Stimulated activated CD4-positive, alpha-beta T cell treated with anti-CD3 and anti-CD28 coated beads, Interleukin-1b, Interleukin-23, amount 100 ng/mL, for 48 hours (primary cell): Measurements from ENCODE around the gene FAM184A.
"Not testable (repeated sequence)": the region's sequence is repeated elsewhere in the genome, so short reads cannot be mapped to it uniquely, and the experiment has no call there.

Experiments
- DNase-seq: peaks from one replicate; pipeline ENCODE4 v3.0.0-alpha.2; 2020

Gene FAM184A

DNA sequence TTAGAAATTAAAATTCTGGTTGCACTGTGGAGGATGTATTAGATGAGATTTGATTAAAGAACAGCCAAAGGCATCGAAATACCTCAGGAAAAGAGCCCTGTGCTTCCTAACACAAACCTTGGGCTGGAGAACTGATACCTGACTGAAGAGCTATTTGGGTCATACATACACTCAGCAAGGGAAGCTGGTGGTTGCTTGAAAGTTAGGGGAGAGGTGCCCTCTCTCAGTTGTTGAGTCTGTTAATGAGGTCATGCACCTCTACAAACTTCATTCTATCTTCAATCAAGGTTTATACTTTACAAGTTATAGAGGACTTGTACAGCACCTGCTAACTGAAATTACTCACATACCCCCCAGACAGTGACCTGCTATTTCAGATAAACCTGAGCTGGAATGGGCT is 25.5 kb downstream of the FAM184A start:
- DNase-seq: no peak

DNA sequence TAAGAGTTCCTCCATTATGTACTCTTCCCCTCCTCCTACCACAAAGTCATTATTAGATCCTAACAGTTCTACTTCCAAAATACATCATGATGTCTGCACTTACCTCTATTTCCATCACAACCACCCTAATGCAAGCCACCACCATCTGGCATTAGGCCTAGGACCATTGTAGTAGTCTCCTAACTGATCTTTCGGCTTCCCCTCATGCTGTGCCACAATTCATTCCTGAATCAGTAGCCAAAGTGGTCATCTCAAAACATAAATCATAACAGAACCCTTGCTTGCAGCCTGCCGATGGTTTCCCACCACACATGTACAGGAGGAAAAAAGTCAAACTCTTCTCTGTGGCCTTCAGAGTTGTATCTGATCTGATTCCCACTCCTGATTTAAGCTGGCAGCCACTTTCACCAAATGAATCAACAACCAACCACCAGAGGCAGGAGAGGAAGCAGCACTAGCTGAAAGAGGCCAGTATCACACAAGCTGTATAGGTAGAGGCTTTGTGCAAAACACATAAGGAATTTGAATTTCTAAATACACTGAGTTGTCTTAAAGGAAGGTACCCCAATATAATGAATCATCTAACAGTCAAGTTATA is 26.1 kb downstream of the FAM184A start:
- peak; percentile 56 for DNase-seq

DNA sequence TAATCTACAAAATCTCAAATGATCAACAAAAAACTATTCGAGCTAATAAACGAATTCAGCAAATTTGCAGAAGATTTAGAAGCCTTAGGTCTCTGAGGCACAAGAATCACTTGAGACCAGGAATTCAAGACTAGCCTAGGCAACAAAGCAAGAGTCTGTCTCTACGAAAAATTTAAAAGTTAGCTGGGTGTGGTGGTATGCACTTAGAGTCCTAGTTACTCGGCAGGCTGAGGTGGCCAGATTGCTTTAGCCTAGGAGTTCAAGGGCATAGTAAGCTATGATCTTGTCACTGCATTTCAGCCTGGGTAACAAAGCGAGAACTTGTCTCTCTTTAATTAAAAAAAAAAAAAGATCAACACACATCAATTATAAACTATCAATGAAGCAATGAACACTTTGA is 34.2 kb downstream of the FAM184A start:
- DNase-seq: no peak

DNA sequence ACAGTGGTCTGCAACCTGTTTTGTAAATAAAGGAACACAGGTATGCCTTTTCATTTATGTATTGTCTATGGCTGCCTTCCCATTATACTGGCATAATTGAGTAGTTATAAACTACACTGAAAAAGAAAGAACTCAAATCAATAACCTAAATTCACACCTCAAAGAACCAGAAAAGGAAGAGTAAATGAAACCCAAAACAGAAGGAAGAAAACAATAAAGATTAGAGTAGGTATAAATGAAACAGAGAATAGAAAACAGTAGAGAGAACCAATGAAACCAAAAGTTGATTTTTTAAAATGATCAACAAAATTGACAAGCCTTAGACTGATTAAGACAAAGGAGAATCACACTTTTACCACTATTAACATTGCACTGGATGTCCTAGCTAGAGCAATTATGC is 34.7 kb downstream of the FAM184A start:
- DNase-seq: no peak

DNA sequence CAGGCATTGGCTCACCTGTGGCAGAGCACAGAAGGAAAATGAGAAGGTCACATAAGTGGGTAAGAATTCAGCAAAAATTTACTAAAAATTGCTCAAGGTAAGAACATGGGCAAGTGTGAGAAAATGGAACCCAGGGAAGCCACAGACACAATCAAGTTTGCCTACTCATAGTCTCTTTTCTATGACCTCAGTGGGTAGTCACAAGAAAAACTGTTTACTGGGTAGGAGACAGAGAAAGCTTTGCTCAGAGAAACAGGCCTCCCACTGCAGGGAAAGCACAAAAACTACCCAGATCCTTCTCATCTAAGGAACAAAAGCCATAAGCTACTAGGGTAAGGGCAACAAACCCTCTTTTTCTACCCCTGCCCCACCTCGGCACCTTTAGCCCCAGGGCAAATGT is 35.2 kb downstream of the FAM184A start:
- no peak for DNase-seq

DNA sequence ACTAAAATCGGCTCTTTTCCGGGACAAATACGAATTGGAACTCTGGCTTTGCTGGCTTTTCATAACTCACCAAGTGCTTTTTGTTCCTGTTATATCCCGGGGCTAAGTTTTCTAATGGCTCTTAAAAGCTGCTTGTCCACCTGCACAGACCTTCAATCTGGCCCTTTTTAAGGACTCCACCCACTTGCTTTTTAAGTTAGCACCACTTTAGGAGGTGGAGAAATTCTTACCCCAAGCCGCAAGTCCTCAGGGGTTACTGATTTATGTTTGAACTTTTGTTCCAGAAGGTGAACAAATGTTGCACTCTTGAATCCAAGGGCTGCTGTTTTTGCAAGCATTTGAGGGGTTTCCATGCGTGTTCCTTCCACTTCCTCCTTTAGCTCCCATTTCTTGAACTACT is 37.8 kb downstream of the FAM184A start:
- DNase-seq: no peak

DNA sequence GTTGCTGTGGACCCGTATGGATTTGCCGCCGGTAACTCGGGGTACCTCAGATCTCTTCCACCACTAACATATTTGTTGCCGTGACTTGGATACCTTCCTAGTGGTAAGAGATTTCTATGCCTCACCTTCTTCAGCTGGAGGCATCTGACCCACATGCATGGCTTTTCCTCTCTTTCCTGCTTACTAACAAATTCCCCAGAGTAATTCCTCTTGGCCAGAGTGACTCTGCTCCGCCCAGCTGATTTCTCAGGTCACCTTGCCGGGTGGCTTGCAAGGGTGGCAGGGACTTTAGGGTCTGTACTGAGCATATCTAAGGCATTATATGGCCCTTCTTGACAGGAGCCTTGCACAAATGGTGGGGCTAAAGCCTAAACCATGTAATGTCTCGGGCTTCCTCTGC is 38.2 kb downstream of the FAM184A start:
- no peak for DNase-seq

DNA sequence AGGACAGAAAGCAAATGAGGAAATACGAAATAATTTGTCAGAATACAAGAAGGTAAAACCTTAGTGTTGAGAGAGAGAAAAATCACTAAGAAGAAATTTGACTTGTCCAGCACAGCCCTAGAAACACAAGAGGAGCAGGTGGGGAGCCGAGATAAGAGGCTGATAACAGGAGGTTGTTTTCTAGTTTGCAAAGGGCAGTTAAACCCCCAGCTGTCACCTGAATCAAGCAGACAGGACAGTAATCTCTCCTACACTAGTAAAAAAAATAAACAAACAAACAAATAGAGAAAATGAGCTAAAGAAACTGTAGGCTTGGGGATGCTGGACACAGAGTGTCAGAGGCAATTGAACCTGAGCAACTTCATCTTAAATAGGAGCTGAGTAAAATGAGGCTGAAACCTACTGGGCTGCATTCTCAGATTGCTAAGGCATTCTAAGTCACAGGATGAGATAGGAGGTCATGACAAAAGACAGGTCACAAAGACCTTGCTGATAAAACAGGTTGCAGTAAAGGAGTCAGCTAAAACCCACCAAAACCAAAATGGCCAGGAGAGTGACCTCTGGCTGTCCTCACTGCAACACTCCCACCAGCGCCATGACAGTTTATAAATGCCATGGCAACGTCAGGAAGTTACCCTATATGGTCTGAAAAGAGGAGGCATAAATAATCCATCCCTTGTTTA is 40.4 kb downstream of the FAM184A start:
- DNase-seq: no peak

DNA sequence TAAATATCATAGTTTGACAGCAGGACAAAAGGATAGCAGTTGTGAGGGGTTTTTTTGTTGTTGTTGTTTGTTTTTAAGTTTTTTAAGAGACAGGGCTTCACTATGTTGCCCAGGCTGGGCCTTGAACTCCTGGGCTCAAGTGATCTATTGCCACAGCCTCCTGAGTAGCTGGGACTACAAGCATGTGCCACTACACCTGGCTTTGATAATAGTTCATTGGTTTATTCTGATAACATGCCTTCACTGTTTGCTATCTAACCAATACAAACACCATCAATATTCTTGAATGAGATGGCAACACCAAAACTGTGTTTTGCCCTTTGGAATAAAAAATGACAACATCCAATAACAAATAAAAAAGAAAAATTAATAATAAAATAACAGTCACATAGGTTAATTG is 41.2 kb downstream of the FAM184A start:
- DNase-seq: no peak

DNA sequence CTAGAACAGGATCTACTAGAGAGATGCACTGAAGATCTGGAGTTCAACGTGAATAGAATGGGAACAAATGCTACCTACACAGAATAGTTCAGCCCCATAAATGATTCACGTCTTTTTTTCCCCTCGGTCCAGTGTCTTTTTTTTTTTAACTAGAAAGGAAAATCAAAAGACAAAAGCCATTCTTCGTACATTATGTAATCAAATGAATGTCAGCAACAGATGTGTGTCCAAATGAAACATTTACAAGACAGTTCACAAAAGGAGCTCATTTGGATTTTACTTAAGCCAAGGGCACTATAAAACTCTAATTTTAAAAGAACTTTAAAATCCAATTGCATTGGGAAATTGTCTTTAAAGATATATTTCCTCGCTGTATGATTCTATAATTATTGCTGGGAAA is 42.4 kb downstream of the FAM184A start:
- no peak for DNase-seq

DNA sequence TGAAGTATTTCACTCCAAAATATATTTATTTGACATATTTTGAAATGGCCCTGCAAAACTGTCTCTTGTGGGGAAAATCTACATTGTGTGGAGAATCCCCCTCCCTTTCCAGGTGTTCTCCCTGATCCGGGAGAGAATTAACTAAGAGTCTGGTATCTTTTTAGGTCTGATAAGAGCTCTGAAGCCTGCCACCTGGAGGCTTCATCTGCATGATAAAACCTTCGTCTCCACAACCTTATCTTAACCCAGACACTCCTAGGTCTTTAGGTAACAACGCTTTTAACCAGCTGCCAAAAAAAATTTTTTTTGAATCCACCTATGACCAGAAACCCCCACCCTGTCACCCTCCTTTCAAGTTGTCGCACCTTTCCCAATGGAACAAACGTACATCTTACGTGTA is 43.0 kb downstream of the FAM184A start:
- DNase-seq: no peak

DNA sequence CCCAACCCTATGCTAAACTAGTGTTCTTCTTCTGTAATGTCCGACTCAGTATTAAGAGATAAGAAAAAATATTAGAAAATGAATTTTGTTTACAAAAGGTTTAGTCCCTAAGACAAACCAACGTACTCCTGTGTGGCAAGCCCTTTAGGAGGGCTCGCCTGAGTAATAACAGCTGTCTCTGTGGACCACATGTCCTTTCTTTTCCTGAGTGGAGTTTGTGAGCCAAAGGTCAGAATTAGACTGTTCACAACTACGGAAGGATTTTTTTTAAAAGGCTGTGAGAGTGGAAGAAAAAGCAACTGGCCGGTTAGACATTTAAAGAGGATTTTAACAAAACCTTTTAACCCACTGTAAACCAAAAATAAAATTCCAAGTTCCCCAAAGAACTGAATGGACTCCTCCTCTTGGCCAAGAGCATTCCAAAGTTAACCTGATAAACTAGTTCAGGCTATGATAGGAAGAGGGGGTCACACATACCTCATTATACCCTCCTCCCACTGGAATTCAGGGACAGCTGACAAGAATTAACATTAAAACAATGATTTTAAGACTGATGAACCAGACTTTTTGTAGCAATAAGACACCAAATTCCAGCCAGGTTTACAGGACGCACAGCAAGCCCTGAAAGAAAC is 43.5 kb downstream of the FAM184A start:
- no peak for DNase-seq

DNA sequence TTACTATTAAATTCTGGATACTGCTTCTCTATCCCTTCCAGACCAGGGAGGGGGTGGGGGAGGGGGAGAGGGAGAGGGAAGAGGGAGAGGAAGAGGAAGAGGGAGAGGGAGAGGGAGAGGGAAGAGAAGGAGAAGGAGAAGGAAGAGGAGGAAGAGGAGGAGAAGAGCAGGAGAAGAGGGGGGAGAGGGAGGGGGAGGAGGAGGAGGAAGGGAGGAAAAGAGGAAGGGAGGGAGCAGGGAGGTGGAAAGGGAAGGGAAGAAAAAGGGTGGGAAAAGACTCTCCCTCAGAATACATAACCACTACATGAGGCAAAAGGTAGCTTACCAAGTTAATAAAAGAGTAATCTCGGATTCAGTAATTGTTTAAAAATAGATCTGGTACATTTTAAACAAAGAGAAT is 46.0 kb downstream of the FAM184A start:
- no peak for DNase-seq

DNA sequence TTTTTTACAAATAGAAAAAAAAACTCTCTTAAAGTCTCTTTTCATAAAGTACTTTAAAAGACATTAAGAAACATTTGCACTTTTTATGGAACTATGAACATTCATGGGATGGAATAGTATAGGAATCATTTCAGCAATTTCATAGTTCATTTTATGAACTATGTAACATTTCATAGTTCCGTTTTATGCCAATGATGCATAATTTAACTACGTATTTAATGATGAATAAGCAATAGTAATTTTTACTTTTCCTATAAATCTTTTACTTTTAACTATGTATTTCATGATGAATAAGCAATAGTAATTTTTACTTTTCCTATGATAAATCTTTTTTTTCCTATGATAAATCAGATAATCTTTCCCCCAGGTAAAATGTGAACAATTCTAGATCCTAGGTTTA is 47.7 kb downstream of the FAM184A start:
- no peak for DNase-seq

DNA sequence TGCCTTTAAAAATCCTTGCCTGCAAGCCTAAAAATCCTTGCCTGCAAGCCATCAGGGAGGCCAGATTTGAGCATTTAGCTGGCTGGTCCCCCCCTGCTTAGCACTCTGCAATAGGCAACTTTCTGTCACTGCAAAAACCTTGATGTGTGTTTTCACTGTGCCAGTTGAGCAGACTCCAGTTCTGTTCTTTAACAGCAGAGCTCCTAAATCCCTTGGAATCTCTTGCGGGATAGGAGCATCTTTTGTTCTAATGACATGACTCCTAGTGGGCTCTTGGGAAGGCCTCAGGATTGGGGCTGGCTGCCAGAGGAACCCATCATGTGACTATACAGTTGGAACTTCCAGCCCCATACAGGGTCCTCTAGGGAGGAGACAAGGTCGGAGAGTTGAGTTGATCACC is 50.4 kb downstream of the FAM184A start:
- no peak for DNase-seq

DNA sequence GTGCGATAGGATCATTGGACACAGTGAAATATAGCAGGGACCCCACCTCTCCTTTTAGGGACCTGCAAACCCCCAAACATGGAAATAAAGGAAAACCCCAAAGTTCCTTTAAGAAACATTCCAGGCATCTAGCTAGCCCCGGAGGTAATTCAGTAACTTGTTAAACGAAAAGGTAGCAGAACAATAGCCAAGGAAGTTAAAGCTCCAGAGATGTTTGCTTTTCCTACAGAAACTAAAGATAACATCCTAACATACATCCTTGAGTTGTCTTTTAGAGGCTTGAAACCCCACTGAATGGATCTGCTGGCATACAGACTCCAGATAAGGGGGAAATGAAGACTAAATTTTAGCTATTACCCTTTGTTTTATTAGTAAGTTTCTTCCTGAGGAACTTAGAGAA is 51.0 kb downstream of the FAM184A start:
- DNase-seq: no peak

DNA sequence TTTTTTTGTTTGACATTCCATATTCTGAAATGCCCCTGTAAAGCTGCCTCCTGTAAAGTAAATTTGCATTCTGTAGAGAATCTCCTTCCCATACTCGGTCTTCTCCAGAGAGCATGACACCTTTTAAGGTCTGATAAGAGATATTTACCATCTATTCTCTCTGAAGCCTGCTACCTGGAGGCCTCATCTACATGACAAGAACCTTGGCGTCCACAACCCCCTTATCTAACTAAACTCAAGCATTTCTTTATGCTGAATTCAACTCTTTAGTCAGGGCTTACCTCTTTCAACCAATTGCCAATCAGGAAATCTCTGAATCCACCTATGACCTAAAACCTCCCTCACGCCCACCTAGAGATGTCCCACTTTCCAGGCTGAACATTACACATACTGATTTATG is 51.6 kb downstream of the FAM184A start:
- no peak for DNase-seq

DNA sequence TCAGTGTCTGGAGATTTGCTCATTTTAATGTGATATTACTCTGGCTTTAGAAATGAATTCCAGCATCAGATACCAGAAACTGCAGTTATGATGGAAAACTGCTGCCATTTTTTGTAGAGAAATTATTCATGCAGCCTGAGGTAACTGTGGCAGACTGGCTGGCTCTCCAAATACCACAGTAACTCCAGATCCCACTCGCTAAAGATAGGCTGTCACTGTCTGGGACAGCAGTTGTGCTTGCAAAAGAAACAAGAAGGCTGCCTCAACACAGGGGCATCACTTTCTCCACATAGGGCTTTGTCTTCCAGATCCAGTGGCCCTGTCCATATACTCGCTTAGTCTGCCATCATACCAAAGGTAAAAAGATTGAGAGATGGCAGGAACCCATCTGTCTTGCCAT is 52.7 kb downstream of the FAM184A start:
- DNase-seq: no peak

DNA sequence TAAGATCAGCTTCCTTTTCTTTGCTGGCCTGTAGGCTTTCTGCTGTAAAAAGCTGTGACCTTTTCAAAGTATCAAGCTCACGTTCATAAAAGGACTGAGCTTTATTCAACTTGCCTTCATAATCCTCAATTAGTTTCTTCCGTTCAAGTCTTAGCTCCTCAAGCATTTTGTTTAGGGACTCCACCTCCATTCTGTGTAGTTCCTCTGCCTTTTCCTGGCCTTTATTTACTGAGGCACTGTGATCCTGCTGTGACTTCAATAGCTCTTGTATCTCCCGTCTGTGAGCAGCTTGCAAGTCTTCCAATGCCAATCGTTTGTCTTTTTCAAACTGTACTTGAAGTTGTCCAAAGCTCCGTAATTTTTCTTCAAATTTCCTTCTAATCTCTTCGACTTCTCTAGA is 54.4 kb downstream of the FAM184A start:
- no peak for DNase-seq

DNA sequence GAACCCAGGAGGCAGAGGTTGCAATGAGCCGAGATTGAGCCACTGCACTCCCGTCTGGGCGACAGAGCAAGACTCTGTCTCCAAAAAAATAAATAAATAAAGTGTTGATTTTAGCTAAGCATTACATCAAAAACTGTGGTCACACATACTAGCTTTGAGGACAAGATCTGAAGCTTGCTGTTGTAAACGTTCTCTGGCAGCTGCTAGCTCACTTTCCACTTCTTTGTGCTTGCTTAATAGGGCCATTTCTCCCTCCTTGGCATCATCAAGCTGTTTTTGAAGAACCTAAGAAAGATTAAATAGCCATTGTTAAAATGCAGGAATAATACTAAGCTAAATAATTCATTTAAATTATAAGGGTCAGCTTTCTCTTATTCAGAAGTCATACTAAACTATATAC is 55.7 kb downstream of the FAM184A start:
- DNase-seq: no peak

DNA sequence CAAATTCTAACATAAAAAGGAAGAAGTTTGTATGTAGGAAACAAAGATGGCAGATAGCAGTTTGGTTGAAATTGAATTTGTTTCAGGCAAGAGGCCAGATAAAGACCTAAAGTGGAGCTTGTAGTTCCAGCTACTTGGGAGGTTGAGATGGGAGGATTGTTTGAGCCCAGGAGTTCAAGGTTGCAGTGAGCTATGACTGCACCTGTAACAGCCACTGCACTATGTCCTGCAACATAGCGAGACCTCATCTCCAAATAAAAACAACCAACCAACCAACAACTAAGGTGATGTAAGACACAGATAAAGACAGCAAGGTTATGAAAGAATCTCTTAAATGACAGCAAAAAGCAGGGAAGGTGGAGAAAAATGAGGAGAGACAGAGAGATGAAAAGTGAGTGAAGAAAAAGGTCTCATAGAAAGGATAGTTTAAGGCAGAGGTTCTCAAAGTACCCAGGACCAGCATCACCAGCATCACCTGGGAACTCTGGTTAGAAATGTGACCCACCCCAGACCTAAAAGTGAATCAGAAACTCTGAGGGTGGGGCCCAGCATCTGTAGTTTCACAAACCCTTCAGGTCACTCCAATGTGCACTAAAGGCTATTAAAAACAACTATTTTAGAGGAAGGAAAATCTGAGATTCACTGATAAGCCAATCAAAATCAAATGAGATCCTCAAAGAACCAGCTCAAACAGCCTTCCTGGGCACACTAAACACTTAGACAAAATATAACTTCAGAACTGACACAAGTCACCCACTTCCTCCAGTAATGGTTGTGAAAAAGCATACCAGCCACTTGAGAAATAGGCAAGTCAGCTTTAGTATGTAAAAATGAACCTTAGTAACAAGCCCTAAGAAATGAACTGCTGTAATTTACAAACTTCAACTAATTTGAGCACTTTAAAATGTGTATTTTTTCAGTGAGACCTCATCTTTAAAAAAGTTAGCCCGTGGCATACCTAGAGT is 57.6 kb downstream of the FAM184A start:
- DNase-seq: no peak

DNA sequence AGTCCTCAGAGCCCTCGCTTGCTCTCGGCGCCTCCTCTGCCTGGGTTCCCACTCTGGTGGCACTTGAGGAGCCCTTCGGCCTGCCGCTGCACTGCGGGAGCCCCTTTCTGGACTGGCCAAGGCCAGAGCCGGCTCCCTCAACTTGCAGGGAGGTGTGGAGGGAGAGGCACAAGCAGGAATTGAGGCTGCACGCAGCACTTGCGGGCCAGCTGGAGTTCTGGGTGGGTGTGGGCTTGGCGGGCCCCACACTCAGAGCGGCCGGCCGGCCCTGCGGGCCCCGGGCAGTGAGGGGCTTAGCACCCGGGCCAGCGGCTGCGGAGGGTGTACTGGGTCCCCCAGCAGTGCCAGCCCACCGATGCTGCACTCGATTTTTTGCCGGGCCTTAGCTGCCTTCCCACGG is 63.3 kb downstream of the FAM184A start:
- DNase-seq: not testable (repeated sequence)

DNA sequence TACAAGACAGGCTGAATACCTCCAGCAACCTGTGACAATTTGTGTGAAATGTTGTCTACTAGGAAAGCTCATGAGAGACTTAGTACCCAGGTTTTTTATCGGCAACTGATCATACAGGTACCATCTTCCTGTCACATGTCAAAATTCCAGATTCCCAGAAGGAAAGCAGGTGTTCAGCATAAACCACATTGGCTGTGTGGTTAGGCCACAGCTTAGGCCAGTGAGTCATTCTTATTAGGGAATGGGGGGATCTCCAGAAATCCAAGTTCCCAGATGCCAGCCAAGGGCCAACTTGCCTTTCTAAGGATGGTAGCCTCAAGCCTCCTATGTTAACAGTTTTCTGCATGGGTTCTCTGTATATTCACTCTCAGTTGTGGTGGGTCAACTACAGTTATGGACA is 65.9 kb downstream of the FAM184A start:
- no peak for DNase-seq

DNA sequence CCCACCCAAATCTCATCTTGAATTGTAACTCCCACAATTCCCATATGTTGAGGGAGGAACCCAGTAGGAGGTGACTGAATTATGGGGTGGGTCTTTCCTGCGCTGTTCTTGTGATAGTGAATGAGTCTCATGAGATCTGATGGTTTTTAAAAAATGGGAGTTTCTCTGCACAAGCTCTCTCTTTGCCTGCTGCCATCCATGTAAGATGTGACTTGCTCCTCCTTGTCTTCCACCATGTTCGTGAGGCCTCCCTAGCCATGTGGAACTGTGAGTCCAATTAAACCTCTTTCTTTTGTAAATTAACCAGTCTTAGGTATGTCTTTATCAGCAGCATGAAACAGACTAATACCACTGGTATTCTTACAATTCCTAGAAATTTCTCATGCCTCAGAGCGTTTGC is 69.2 kb downstream of the FAM184A start:
- DNase-seq: not testable (repeated sequence)
